ENCODE data around the gene SEC24B. TPM values are rescaled to one million over a fixed set of nuclear protein-coding genes. Genes with fewer than 3 reads are reported as not detected.
A peak's percentile ranks its signal among the peaks of the same experiment; 100 is the strongest.

The SEC24B gene
- total RNA-seq, 1 experiment from 2014 or later, result 27.1 TPM

GRCh38 chr4:109385260-109385659 lies 48.4 kb upstream of the SEC24B start:
- peaks cover 12 to 28% of the 10 kb centered on the region in 2 experiments for H3K4me1 Mint-ChIP-seq
- Histone ChIP-seq H3T11ph (ENCODE audit: low read length) (no peak overlapping the region), H4K8ac (replicated peaks; ENCODE audit: insufficient read length, low read depth, low read length) (no peak overlapping the region)

More at GRCh38 chr4:109385260-109385659, 48.4 kb upstream of the SEC24B start:
- Histone ChIP-seq H3K9me3 (ENCODE audit: control insufficient read depth, low read depth, low read length) (no peaks in the 10 kb centered on the region), H2BK120ac (ENCODE audit: low read depth, low read length, poor library complexity, severe bottlenecking) (no peak overlapping the region), H2BK5ac (ENCODE audit: insufficient read length, low read length) (no peak overlapping the region), H2BK15ac (ENCODE audit: low read depth, low read length) (no peak overlapping the region), H3K4me1 (ENCODE audit: insufficient read depth, low read length) (peaks cover 3% of the 10 kb centered on the region), H3K23ac (ENCODE audit: insufficient read length, low read depth, low read length) (no peak overlapping the region), H4K5ac (ENCODE audit: insufficient read length, low read depth, low read length) (no peak overlapping the region), H3K23me2 (ENCODE audit: insufficient read length, low read depth, low read length, poor library complexity, severe bottlenecking) (no peaks in the 10 kb centered on the region), H3K79me1 (ENCODE audit: insufficient read depth, low read depth, low read length, poor library complexity, severe bottlenecking) (no peaks in the 10 kb centered on the region), H3K79me2 (ENCODE audit: insufficient read depth, low read length) (no peaks in the 10 kb centered on the region), H4K20me1 (ENCODE audit: control insufficient read depth, insufficient read depth, insufficient read length) (no peaks in the 10 kb centered on the region), H3K56ac (ENCODE audit: insufficient read length, low read depth, low read length) (no peak overlapping the region), H3K4me2 (ENCODE audit: insufficient read depth, insufficient read length, low read length) (no peak overlapping the region), H3K4ac (ENCODE audit: low read depth, low read length) (no peak overlapping the region), H2BK12ac (ENCODE audit: insufficient read length, low read depth, low read length) (no peak overlapping the region), H4K91ac (ENCODE audit: insufficient read length, low read depth, low read length) (no peak overlapping the region), H2AK5ac (ENCODE audit: insufficient read length, low read length) (no peak overlapping the region), H2BK20ac (ENCODE audit: low read depth, low read length, poor library complexity, severe bottlenecking) (no peak overlapping the region), H3K27me3 (ENCODE audit: insufficient read depth, low read length) (no peaks in the 10 kb centered on the region), H2AFZ (ENCODE audit: low read length) (no peak overlapping the region), H3K18ac (ENCODE audit: insufficient read length, low read depth, low read length) (no peak overlapping the region), H3K27ac (ENCODE audit: insufficient read length, low read depth, low read length) (no peak overlapping the region), H3K9ac (ENCODE audit: extremely low read depth, insufficient read length, low read length) (no peak overlapping the region), H3K14ac (ENCODE audit: insufficient read depth, low read length) (no peak overlapping the region)
- Mint-ChIP-seq H3K9me3 (no peaks in the 10 kb centered on the region), H3K27me3 (ENCODE audit: low read depth) (no peaks in the 10 kb centered on the region), H3K4me3 (no peak overlapping the region), H3K27ac (peak overlapping the region in 1 of 3 experiments; percentile 44; a peak in 2 of 7 replicates), H3K36me3 (ENCODE audit: insufficient read depth in 1 of 3, low read depth in 3 of 3) (no peaks in the 10 kb centered on the region; a peak in 1 of 7 replicates)
- WGBS (ENCODE audit: extremely low coverage, insufficient read length, low lambda C conversion rate), result no CpG with 5 or more reads among the region's 5 CpGs
- no peak for TF ChIP-seq CTCF (conservative IDR thresholded peaks at IDR 0.05)
- no peak for DNase-seq

Data from H9 (cell line).